Bronchial epithelial cell (primary cell): ENCODE data around the gene SMYD3. TPM values are rescaled to one million over a fixed set of nuclear protein-coding genes. Genes with fewer than 3 reads are reported as not detected.
"Not testable (repeated sequence)": the region's sequence is repeated elsewhere in the genome, so short reads cannot be mapped to it uniquely, and the experiment has no call there.

Source experiments
- DNase-seq: peaks from one replicate; pipeline ENCODE4 v3.0.0-alpha.2; 2010; ENCODE audit warnings: low read depth
- FAIRE-seq: peaks from 2 replicates; lab custom pipeline; 2011; peaks lifted over from hg19 to GRCh38; lab: Jason Lieb, UNC
- H3K27me3 ChIP-seq: 2 replicates; pipeline ENCODE4 v1.5.1; 2011; ENCODE audit warnings: low read length; ENCODE audit not compliant: control insufficient read depth, insufficient read depth
- H3K36me3 ChIP-seq: 2 replicates; pipeline ENCODE4 v1.5.1; 2011; ENCODE audit warnings: low read length; ENCODE audit not compliant: control insufficient read depth, insufficient read depth
- H3K4me3 ChIP-seq: 2 replicates; pipeline ENCODE4 v1.5.1; 2011; ENCODE audit warnings: mild to moderate bottlenecking, low read depth, low read length, control low read depth
- CTCF ChIP-seq: IDR thresholded peaks from 2 replicates; pipeline ENCODE4 v1.5.1; 2011; ENCODE audit warnings: mild to moderate bottlenecking, moderate library complexity, low read length, control low read depth, inconsistent platforms; ENCODE audit not compliant: insufficient read depth, severe bottlenecking
- total RNA-seq: library from RNA; depleted of rRNA; stranded (reverse); fragments of >200 nt; gene quantifications from 2 replicates; pipeline ENCODE4 v1.2.1, GENCODE V29; 2014

The SMYD3 gene
- total RNA-seq, 1 donor from 2014 or later: 17.4 TPM

GRCh38 chr1:246364415-246364941 lies 142.6 kb downstream of the SMYD3 start:
- FAIRE-seq: no peak
- TF ChIP-seq CTCF: no peak
- DNase-seq: peak; percentile 12

GRCh38 chr1:246357014-246357598 lies 150.0 kb downstream of the SMYD3 start:
- peak; percentile 78 for DNase-seq
- FAIRE-seq, H3K36me3 ChIP-seq: not testable (repeated sequence)

More at GRCh38 chr1:246364415-246364941, 142.6 kb downstream of the SMYD3 start:
- H3K27me3 ChIP-seq: no peaks in the 10 kb centered on the region
- H3K4me3 ChIP-seq: no peak overlapping the region
- H3K36me3 ChIP-seq: no peaks in the 10 kb centered on the region

GRCh38 chr1:246355411-246356230 lies 151.5 kb downstream of the SMYD3 start:
- no peak overlapping the region for H3K4me3 ChIP-seq
- no peak for DNase-seq
- H3K36me3 ChIP-seq: no peaks in the 10 kb centered on the region
- TF ChIP-seq CTCF: no peak
- no peaks in the 10 kb centered on the region for H3K27me3 ChIP-seq
- no peak for FAIRE-seq

More at GRCh38 chr1:246357014-246357598, 150.0 kb downstream of the SMYD3 start:
- H3K27me3 ChIP-seq, H3K4me3 ChIP-seq: not testable (repeated sequence)

- Histone ChIP-seq H3K27me3 (no peaks in the 10 kb centered on the region), H3K4me3 (no peak overlapping the region), H3K36me3 (no peaks in the 10 kb centered on the region)
- FAIRE-seq (no peak), DNase-seq (no peak)
- no peak for TF ChIP-seq CTCF
These were observed 155.4 kb downstream of the SMYD3 start for GRCh38 chr1:246351721-246352120.

- Histone ChIP-seq H3K36me3 (no peaks in the 10 kb centered on the region), H3K4me3 (no peak overlapping the region), H3K27me3 (no peaks in the 10 kb centered on the region)
- DNase-seq (no peak), FAIRE-seq (no peak)
- TF ChIP-seq CTCF: no peak
These were observed 156.3 kb downstream of the SMYD3 start for GRCh38 chr1:246350745-246351144.

- Histone ChIP-seq H3K36me3 (no peaks in the 10 kb centered on the region), H3K4me3 (no peak overlapping the region), H3K27me3 (no peaks in the 10 kb centered on the region)
- DNase-seq (no peak), FAIRE-seq (no peak)
- TF ChIP-seq CTCF: no peak
These were observed 163.1 kb downstream of the SMYD3 start for GRCh38 chr1:246343937-246344336.
